H54 (cell line): ENCODE measurements around the gene MYO1B.

Experiments
- DNase-seq: peaks from one replicate; pipeline ENCODE4 v3.0.0; 2011; ENCODE audit warnings: low spot score, mixed read lengths; ENCODE audit not compliant: insufficient read length
- FAIRE-seq: peaks from 3 replicates; lab custom pipeline; 2011; peaks lifted over from hg19 to GRCh38; lab: Jason Lieb, UNC
- POLR2A ChIP-seq: IDR thresholded peaks from 2 replicates; pipeline ENCODE4 v1.6.1; 2011; ENCODE audit warnings: low read depth, mild to moderate bottlenecking, low read length

MYO1B gene

DNA sequence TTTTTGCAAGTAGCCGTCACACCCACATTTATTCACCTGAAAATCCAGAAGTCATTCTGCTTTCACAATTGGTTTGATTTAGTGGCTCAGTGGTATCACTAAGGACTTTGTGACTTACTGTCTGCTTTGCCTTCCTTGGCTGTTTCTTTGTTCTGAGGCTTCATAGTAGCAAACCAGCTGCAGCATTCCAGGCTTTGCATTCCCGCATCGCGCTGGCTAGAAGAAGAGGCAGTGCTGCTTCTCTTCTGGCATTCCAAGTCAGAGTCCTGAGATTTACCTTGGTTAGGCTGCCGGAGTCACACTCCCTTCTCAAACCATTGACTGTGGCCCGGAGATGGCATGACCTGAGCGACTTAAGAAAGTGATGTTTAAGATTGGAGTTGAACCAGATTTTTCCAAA is 35.1 kb downstream of the MYO1B start:
- FAIRE-seq (no peak), DNase-seq (no peak)
- TF ChIP-seq POLR2A: no peak

DNA sequence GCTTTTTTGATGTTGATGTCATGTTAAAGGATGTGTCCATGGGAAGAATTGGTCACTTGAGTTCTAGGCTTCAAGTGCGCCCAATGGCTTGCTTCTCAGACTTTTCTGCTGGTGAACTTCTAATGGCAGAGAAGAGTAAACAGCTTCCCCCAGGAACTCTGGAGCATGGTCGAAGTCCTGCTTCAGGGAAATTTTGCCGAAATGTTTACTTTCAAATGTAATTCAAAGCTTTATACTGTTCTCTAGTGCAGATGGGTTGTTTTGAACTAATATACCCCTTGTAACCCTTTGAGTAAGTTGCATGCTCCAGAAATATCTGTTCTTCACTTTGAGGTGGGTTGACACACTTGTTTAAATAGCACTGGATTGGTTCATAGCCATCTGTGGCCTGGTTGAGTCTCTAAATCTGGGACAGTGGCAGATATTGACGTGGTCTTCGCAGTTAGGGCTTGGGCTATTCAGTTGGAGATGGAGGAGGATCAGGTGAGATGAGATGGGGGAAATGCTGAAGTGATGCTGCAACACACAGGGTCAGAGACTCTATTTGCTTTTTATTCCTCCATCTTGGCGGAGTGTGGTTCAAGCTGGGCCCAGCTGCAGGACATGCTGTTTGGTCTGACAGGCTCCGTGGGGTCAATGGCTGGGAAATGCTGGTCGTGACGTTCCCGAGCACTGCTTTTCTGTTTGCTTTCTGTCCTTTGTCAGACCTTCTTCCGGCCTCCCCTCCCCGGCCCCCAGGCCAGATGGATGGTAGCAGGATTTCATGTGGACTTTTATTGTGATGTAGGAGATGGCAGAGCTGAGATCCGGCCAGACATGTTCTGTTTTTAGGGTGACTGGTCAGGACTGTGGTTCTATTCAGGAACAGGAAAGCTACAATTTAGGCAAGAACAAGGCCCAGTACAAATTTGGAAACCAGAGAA is 35.9 kb downstream of the MYO1B start:
- no peak for TF ChIP-seq POLR2A
- DNase-seq (no peak), FAIRE-seq (no peak)

DNA sequence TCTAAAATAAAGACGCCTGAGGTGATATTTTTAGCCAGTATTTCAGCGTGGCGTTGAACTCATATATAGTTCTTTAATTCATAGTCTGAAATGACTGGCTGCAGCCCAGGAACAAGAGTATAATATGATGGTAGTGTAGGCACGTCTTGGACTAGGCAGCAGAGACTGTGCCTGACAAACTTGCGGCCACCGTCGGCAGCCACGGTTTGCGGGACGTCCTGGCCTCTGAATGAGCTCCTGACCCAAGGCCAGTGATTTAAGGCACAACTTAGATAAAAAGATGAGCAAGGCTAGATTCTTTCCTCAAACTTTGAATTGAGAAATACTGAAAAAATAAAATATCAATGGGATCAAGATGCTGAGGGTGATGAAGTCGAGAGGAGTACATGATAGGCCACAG is 40.0 kb downstream of the MYO1B start:
- no peak for DNase-seq
- TF ChIP-seq POLR2A: no peak
- FAIRE-seq: no peak

DNA sequence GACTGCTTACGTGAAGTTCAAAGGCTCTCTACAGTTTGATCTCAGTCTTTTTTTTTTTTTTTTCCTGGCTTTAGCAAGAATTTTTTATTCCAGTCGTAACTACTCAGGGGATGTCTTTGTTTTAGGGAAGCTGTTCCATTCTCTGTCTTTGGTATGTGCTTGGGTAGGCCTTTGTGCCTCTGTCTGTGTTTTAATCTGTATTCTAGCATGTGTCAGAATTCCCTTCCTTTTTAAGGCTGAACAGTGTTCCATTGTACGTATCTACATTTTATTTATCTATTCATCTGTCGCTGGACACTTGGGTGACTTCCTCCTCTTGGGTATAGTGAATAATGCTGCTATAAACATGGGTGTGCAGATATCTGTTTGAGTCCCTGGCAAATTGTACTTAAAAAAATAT is 42.6 kb downstream of the MYO1B start:
- FAIRE-seq (no peak), DNase-seq (no peak)
- TF ChIP-seq POLR2A: no peak

DNA sequence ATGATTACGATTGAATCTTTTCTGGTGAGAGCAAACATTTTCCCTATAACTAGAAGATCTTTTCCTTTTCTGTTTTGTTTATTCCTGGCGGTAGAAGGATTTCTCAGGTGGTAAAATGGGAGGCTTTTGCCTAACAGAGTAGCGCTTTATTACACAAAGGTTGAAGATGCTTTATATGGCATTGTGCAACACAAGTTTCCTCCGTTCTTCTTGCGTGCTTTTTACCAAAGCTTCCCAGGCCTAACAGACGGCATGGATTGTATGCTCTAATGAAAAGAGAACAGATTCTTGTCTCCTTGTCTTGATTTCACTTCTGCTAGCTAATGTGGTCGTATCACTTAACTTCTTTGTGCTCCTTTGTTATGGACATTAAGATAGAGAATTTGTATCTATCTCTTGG is 43.8 kb downstream of the MYO1B start:
- DNase-seq (no peak), FAIRE-seq (no peak)
- no peak for TF ChIP-seq POLR2A

DNA sequence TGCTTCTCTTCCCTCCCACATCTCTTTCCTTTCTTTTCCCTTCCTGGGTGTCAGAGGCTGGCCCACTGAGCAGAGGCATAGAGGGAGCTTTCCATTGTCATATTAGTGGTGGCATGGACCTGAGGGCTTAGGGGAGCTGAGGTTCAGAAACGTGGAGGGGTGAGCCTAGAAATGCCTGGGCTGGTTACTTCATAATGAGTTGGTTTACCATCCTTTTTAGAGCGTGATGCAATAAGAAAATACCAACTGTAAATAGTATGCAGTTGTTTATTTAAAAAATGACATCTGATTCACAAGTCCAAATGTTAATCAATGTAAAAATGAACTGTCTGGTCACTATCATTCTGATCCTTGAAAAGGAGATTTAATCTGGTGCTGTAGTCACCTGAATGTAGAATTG is 46.3 kb downstream of the MYO1B start:
- no peak for FAIRE-seq
- no peak for TF ChIP-seq POLR2A
- DNase-seq: no peak

DNA sequence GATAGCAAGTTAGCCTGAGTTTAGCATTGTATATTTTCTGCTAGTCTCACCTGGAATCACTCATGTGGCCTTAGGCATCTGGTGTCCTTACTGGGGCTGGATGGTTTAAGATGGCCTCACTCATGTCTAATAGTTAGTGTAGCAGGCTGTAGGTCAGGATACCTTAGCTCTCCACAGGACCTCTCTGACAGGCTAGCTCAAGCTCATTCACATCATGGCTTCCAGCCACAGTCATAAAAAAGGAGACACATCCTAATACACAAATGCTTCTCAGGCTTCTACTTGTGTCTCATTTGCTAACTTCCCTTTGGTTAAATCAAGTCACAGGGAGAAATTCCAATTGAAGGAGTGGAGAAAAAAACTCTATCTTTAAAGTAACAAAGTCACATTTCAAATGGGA is 47.7 kb downstream of the MYO1B start:
- DNase-seq: no peak
- no peak for TF ChIP-seq POLR2A
- no peak for FAIRE-seq

DNA sequence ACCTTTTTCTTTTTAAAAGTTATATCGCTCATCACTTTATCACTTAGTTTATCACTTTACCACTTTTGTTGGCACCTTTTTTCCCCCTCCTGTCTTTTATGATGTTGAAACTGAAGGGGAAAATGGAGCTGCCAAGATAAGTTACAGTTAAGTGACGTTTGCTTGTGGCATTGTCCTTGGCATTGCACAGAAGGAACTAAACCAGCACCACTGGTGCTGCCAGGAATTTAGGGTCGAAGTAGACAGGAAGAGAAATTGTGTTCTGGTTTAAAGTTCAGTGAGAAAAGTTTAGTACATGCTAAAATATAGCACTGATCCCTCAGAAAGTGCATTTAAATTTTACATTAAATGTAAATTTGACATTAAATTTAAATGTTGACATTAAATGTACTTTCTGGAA is 49.9 kb downstream of the MYO1B start:
- DNase-seq (no peak), FAIRE-seq (no peak)
- no peak for TF ChIP-seq POLR2A

DNA sequence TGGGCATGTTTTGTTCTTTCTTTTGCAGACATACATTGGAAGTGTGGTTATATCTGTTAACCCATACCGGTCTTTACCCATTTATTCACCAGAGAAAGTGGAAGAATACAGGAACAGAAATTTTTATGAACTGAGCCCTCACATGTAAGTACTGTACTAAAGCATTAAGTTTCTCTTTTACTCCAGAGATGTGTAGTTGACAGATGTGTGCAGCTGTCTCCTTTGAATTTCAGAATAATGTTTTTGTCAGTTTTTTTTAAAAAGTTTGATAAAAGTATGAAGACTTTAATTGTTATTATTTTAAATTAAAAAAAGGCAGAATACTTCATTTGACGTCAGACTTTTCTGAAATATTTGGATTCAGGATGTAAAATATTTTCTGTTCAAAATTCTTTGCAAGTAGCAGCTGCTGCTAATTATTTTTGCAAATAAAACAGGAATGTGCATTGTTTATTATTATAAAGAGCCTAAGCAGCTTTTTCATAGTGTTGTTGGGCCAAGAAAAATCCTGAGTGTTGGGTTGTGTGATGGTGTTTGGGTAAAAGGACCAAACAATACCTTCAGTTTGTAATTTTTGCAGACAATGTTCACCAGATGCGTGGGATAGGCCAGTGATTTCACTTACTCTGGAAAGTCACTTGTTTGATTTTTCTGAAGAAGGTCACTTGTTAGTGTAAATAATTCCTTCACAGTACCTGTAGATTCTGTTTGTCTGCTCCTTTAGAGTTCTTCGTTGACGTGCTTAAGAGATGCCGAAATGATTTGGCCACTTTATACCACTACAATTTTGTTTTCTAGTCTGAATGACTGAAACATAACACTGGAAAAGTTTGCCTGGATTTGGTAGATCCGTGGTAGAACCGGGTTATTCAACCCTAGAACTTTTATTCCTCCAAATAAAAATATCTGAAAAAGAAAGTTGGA is 51.1 kb downstream of the MYO1B start:
- FAIRE-seq: no peak
- no peak for TF ChIP-seq POLR2A
- no peak for DNase-seq

DNA sequence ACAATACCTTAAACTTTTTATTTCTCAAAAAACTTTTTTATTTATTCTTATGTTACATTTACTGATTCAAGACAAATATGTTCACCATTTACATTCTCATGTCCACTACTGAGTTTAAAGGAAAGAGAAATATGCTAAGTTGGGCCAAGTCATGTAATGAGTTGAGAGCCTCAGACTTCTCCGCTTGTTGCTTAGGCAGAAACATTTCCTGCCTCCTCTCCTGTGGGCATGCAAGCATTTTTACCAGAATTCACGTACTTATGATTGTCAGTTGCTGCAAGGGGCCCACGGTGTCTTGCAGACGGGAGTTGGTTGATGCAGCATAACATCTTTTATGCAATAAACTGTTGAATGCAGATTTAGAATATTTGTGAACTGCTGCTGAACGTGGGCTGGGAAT is 51.8 kb downstream of the MYO1B start:
- DNase-seq (no peak), FAIRE-seq (no peak)
- TF ChIP-seq POLR2A: no peak

DNA sequence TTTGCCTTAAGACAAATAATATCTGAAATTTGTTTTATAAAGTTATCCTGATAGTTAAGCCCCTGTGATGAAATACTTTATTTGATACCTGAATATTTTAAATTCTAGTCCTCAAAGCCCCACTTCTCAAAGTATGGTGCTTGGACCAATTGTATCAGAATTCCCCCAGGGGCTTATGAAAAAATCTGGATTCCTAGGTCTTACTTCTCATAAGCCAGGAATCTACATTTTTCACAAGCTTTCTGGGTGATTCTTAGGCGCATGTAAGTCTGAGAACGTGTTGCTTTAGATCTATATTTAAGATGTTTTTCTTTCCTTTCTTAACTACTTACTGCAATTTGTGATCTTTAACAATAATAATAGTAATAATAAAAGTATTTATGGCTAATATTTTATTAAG is 53.1 kb downstream of the MYO1B start:
- FAIRE-seq (no peak), DNase-seq (no peak)
- TF ChIP-seq POLR2A: no peak

DNA sequence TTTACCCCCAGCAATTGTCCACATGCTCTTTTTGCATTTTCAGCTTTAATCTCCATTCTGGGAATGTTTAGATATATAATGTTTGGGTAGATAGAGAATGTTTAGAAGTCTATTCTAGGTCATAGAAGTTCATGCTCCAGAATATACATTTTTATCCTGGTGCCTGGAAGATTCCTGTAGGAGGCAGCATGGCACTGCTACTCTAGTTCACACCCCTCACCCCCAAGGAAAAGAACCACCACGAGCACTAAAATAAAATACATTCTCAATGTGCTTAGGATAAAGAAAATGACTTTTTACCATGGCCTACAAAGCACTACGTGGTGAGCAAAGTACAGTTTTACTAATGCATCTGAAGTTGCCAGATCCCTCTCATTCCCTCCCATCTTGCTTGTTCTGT is 53.8 kb downstream of the MYO1B start:
- no peak for DNase-seq
- no peak for FAIRE-seq

DNA sequence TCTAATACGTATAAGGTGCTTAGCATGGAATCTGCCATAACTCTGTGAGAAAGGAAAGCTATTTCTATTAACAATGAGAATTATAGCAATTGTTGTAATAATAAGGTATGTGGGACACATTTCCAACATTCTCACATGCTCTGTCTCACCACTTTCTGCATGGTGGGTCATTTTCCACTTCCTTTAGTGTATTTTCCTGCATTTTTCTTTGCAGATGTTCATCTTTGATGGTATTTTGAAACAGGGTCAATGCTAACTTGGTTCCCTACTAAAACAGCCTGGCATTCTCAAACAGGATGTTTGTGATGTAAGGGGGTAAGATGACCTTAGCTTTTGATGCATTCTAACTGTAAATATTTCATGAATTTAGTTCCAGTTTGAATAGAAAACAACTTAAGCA is 54.7 kb downstream of the MYO1B start:
- DNase-seq (no peak), FAIRE-seq (no peak)
- TF ChIP-seq POLR2A: no peak

More for the DNA sequence above, 53.8 kb downstream of the MYO1B start:
- no peak for TF ChIP-seq POLR2A

DNA sequence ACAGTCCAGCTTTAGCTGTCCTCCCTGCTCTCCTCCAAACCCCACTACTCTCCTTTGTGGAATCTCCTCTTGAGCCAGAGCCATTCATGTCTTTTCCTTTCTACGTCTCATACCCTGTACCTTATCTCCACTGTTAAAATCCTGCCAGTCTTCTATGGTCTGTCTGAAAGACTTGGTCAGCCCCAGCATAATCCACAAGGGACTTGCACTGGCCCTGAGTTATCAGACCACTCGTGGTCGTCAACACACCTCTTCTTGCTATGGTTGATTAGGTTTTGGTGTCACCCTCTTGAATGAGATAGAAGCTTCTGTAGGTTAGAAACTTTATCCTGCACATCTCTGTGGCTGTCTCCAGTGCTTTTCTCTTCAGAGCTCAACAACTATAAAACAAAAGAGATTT is 56.8 kb downstream of the MYO1B start:
- no peak for FAIRE-seq

More for the DNA sequence above, 56.8 kb downstream of the MYO1B start:
- no peak for DNase-seq
- no peak for TF ChIP-seq POLR2A
